Fibroblast of the aortic adventitia (primary cell): Measurements from ENCODE around the gene CHRNA1. TPM values are rescaled to one million over a fixed set of nuclear protein-coding genes. Genes with fewer than 3 reads are reported as not detected.

Experiments
- DNase-seq: peaks from one replicate; pipeline ENCODE4 v3.0.0-alpha.2; 2010; ENCODE audit warnings: low read depth
- H3K4me3 ChIP-seq: 2 replicates; pipeline ENCODE4 v1.5.1; 2011; ENCODE audit warnings: low read depth, mild to moderate bottlenecking, control low read depth, low read length, moderate library complexity
- total RNA-seq: library from RNA; depleted of rRNA; stranded (reverse); fragments of >200 nt; gene quantifications from 2 replicates; pipeline ENCODE4 v1.2.3, GENCODE V29; 2012; ENCODE audit warnings: low replicate concordance
- TF ChIP-seq, protein P1 (sequence below): IDR thresholded peaks from 2 replicates; pipeline ENCODE4 v1.5.1; 2011; ENCODE audit warnings: mild to moderate bottlenecking, low read length, control low read depth, inconsistent platforms; ENCODE audit not compliant: insufficient read depth

CHRNA1 gene
- total RNA-seq, 1 donor: not detected

DNA sequence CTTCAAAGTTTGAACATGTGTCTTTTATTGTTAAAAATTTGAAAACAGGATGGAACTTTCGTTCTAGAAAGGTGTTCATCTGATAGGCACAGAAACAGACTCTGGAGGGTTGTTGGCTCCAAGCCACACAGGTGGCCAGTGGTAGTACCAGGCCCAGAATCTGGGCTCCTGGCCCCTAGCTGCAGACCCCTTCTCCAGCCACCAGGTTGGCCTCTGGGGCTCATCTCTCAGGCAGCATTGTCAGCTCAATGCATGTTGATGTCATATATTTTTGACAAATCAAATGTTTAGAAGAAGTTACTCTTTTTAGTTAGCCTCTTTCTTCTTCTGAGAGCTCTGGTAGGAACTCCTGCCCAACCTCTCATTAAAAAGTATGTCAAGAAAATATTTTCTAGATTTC is 34.5 kb upstream of the CHRNA1 start:
- TF ChIP-seq, protein P1, sequence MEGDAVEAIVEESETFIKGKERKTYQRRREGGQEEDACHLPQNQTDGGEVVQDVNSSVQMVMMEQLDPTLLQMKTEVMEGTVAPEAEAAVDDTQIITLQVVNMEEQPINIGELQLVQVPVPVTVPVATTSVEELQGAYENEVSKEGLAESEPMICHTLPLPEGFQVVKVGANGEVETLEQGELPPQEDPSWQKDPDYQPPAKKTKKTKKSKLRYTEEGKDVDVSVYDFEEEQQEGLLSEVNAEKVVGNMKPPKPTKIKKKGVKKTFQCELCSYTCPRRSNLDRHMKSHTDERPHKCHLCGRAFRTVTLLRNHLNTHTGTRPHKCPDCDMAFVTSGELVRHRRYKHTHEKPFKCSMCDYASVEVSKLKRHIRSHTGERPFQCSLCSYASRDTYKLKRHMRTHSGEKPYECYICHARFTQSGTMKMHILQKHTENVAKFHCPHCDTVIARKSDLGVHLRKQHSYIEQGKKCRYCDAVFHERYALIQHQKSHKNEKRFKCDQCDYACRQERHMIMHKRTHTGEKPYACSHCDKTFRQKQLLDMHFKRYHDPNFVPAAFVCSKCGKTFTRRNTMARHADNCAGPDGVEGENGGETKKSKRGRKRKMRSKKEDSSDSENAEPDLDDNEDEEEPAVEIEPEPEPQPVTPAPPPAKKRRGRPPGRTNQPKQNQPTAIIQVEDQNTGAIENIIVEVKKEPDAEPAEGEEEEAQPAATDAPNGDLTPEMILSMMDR: no peak
- no peak overlapping the region for H3K4me3 ChIP-seq
- no peak for DNase-seq

DNA sequence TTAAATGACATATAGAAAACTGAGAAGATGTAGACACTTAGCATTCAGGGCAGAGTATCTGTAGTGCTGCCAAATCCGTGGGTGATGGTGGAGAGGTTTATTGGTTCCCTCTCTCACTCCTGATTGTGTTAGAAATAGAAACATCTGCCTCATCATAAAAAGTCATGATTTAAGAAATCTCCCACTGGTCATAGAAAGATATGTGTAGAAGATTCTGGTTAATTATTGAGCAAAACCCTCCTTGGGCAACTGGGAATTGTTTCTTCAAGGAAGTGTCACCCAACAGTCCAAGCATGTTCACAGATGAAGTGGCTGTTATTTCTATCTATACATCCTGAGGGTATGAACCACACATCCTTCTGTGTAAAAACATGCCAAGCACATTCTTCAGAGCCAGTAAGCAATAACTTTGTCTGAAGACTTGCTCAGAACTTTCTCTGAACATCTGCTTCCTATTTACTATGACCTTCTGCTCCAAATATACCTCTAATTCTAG is 33.6 kb upstream of the CHRNA1 start:
- H3K4me3 ChIP-seq: no peak overlapping the region
- DNase-seq: peak; percentile 61
- TF ChIP-seq, protein P1: no peak

DNA sequence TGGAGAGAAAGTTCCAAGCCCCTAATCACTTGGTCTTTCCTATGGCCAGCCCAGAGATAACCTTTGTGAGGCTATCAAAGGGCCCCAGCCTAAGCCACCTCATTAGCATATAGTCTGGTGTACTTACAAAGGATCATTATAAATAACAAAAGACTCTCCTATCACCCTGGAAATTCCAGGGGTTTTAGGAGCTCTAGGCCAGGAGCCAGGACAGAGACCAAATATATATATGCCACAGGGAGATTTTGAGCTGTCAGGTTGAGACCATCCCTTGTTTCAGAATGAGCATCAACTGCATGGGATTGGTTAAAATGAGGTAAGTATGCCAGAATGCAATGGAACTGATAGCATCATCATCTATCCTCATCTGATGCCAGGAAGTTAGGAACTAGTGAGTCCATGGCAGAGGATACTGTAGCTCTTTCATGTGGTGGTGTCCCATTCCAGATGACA is 32.1 kb upstream of the CHRNA1 start:
- TF ChIP-seq, protein P1: no peak
- no peak overlapping the region for H3K4me3 ChIP-seq
- no peak for DNase-seq

DNA sequence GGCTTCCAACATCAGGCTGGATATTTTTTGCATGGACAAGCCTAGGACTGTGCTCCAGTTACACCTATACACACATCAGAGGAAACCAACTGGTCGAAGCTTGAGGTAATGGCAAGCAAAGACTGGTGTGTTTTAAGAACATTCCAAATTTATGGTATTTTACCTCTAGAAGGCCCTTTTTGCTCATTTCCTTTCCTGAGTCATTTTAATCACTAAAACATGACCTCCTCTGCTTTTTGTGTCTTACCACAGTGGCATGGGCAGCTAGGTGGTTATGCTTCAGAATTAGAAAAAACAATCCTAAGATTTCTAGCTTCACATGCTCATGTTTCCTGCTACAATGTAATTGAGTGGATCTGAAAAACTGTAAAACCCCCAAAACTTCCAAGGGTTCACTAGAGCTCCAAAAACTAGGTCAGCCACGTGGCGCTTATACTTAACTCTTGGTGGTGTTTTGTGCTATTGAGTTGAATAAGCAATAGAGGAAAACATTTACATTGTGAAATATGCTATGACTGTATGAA is 30.6 kb upstream of the CHRNA1 start:
- DNase-seq: no peak
- TF ChIP-seq, protein P1: no peak
- H3K4me3 ChIP-seq: no peak overlapping the region

DNA sequence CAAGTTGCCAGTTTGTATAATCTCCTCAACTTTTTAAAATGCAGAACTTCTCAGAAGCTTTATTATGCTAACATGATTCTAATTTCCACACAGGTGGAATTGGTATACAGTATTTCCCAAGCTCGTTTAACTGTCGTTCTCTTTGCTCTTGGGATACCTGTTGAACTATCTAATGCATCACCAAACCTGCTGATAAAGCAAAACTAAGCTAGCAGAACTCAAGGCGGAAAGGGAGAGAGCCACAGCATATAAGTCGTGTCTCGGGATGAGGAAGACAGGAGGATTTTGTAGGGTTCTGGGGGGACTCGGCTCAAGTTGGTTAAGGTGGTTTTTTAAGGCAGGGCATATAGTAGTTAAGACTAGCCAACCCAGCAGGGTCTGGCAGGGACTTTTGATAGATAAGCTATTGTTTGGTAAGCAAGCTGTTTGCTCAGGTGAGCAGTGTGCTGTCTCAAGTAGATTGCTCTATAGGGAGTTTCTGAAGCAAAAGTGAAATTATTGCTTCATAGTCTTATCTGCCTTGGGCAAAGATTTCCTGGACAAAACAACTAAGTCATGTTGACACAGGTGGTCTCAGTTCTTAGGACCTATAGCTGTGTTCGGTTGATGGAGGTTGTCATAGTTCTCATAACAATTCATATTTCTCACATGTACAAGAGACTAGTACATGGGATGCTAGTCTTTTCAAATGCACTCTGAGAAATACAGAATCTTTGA is 28.2 kb upstream of the CHRNA1 start:
- no peak for DNase-seq
- no peak overlapping the region for H3K4me3 ChIP-seq
- TF ChIP-seq, protein P1: no peak

DNA sequence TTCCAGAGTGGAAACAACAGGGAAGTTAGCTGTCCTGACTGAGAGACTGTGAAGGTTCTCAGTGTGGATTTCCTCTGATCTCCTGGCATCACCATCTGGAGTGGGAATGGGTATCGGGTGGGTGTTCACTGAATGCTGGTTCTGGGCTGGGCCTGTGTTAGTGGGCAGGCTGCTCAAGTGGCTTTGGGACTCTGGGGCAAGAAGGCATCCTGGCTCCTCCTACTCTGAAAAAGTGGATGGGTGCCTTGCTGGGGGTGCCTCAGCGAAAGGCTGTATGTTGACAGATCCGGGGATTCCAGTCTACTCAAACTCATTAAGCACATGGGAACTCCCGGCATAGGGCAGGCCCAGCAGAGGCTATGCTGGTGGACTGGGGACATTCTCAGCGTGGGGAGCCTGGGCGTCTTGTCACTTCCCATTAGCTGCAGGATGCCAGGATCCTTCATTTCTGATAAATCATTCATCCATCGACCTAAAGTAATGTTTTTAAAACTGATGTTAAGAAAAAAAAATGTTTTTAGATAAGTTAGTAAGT is 27.5 kb upstream of the CHRNA1 start:
- no peak for DNase-seq
- H3K4me3 ChIP-seq: no peak overlapping the region
- TF ChIP-seq, protein P1: no peak
